Measurements from ENCODE around the gene ARPC1A. TPM values are rescaled to one million over a fixed set of nuclear protein-coding genes. Genes with fewer than 3 reads are reported as not detected.
"Not testable (repeated sequence)": the region's sequence is repeated elsewhere in the genome, so short reads cannot be mapped to it uniquely, and the experiment has no call there.

Gene ARPC1A
- total RNA-seq, 3 donors from 2014 or later = 113 to 122 (median 117) TPM

- peak in 1 of 2 donors; percentile 61 for DNase-seq (ENCODE audit: low spot score in 2 of 2)
- H3K36me3 ChIP-seq = no peaks in the 10 kb centered on the region
- intact Hi-C loops (cut with DNase I; ENCODE audit: low total_unique reads) = no loop called here
- peak overlapping the region; percentile 78 to 94 for H3K27ac ChIP-seq
- no peaks in the 10 kb centered on the region for H3K4me1 ChIP-seq
- H3K4me3 ChIP-seq = peak overlapping the region; percentile 94 to 99 (median 97)
- H3K9me3 ChIP-seq = no peaks in the 10 kb centered on the region
- TF ChIP-seq CTCF (IDR thresholded peaks at IDR 0.05) = no peak
- peak; percentile 37 to 52 (median 50) for TF ChIP-seq POLR2AphosphoS5 (IDR thresholded peaks at IDR 0.05)
- H3K27me3 ChIP-seq = no peaks in the 10 kb centered on the region
Measured at GRCh38 chr7:99375070-99375807, 49.5 kb downstream of the ARPC1A start.

GRCh38 chr7:99379043-99379577 is 53.4 kb downstream of the ARPC1A start:
- peak overlapping the region; percentile 15 to 25 (median 17) for H3K4me3 ChIP-seq
- H3K27ac ChIP-seq = peak overlapping the region; percentile 76 to 90
- no peaks in the 10 kb centered on the region for H3K36me3 ChIP-seq
- no peaks in the 10 kb centered on the region for H3K9me3 ChIP-seq
- intact Hi-C loops (cut with DNase I; ENCODE audit: low total_unique reads) = no loop called here
- H3K4me1 ChIP-seq = peaks cover 0 to 7% of the 10 kb centered on the region in 2 donors
- TF ChIP-seq CTCF (IDR thresholded peaks at IDR 0.05) = peak in 1 of 3 donors; percentile 10
- TF ChIP-seq POLR2AphosphoS5 (IDR thresholded peaks at IDR 0.05) = no peak
- TF ChIP-seq POLR2A (IDR thresholded peaks at IDR 0.05) = no peak
- no peaks in the 10 kb centered on the region for H3K27me3 ChIP-seq
- DNase-seq (ENCODE audit: low spot score in 2 of 2) = no peak

DNA sequence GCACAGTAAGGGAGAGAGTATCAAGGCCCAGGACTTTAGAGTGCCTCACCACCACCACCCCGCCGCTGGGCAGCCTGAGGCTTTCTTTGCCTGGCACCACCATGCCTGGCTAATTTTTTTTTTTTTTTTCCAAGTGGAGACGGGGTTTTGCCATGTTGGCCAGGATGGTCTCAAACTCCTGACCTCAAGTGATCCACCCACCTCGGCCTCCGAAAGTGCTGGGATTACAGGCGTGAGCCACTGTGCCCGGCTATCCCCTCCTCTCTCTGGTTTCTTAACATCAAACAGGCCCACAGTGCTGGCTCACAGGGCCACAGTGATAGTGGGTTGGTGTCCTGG is 54.0 kb downstream of the ARPC1A start:
- Histone ChIP-seq H3K4me3 (peak overlapping the region; percentile 17 to 53 (median 25)), H3K27ac (peak overlapping the region; percentile 76 to 90)
- H3K4me1 ChIP-seq; intact Hi-C loops (cut with DNase I; ENCODE audit: low total_unique reads); DNase-seq (ENCODE audit: low spot score in 2 of 2); H3K27me3 ChIP-seq; H3K36me3 ChIP-seq; H3K9me3 ChIP-seq: not testable (repeated sequence)

- no peak for DNase-seq (ENCODE audit: low spot score in 2 of 2)
- intact Hi-C loops (cut with DNase I; ENCODE audit: low total_unique reads) = no loop called here
- Histone ChIP-seq H3K4me1 (peaks cover 0 to 7% of the 10 kb centered on the region in 2 donors), H3K27me3 (no peaks in the 10 kb centered on the region), H3K27ac (peak overlapping the region; percentile 76 to 90), H3K9me3 (no peaks in the 10 kb centered on the region), H3K4me3 (peak overlapping the region; percentile 17 to 53 (median 25)), H3K36me3 (no peaks in the 10 kb centered on the region)
- TF ChIP-seq POLR2AphosphoS5 (IDR thresholded peaks at IDR 0.05) (no peak), POLR2A (IDR thresholded peaks at IDR 0.05) (no peak), CTCF (IDR thresholded peaks at IDR 0.05) (no peak)
Measured at GRCh38 chr7:99380032-99380822, 54.5 kb downstream of the ARPC1A start.

DNA sequence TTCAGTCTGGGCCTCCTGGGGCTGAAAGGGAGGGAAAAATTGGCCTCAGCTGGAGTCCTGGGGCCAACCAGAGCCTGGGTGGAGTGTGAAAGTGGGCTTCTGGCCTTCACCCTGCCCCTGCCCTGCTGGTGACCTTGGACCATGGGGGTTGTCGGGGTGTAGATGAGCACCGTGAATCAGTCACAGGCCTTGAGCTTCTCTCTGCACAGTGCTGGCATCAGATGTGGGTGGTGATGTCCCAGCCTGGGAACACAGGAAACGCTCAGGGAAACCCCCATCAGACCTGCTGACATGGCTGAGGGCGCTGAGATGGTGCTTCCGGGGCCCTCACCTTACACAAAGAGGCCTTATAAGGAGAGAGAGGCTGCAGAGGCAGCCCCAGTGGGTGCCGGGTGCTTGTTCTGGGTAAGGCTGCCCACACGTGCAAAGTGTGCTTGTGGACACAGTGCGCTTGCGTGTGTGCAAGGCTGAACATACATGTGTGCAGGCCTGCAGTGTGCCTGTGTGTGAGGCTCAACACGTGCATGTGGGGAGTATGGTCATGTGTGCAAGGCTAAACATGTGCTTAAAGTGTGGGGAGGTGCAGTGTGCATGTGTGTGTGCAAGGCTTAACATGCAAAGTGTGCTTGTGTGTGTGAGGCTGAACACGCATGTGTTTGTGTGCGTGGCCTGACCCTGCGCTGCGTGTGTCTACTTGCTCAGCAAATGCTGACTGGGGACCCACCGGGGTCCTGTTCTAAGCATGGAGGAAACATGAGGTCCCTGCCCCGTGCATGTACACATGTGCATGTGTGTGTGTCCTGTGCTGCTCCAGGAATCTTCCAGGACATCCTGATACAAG is 55.3 kb downstream of the ARPC1A start:
- no peak for TF ChIP-seq POLR2AphosphoS5 (IDR thresholded peaks at IDR 0.05)
- TF ChIP-seq CTCF (IDR thresholded peaks at IDR 0.05) = no peak
- no peak for TF ChIP-seq POLR2A (IDR thresholded peaks at IDR 0.05)
- H3K27me3 ChIP-seq = no peaks in the 10 kb centered on the region
- no peak for DNase-seq (ENCODE audit: low spot score in 2 of 2)
- H3K4me3 ChIP-seq = peak overlapping the region in 1 of 3 donors; percentile 53
- intact Hi-C loops (cut with DNase I; ENCODE audit: low total_unique reads) = no loop called here
- H3K9me3 ChIP-seq = no peaks in the 10 kb centered on the region
- peak overlapping the region; percentile 76 to 90 for H3K27ac ChIP-seq
- no peaks in the 10 kb centered on the region for H3K36me3 ChIP-seq
- H3K4me1 ChIP-seq = peaks cover 0 to 7% of the 10 kb centered on the region in 2 donors
